Astrocyte (in vitro differentiated cells and primary cell): ENCODE data around the gene SRGAP2B.
"Not testable (repeated sequence)": the region's sequence is repeated elsewhere in the genome, so short reads cannot be mapped to it uniquely, and the experiment has no call there.

ENCODE experiments used
- CTCF ChIP-seq: IDR thresholded peaks from 2 replicates; pipeline ENCODE4 v1.5.1; 2011; ENCODE audit warnings: low read depth, mild to moderate bottlenecking, inconsistent platforms, low read length, moderate library complexity; ENCODE audit not compliant: insufficient read depth
- EZH2 ChIP-seq: IDR thresholded peaks from 2 replicates; pipeline ENCODE4 v1.6.1; 2012; ENCODE audit warnings: mild to moderate bottlenecking, low read length, inconsistent platforms; ENCODE audit not compliant: insufficient read depth

- not testable (repeated sequence) for TF ChIP-seq CTCF, EZH2
Measured at GRCh38 chr1:144946525-144947480, 148.3 kb downstream of the SRGAP2B start.
